OCI-LY7 (cell line): ENCODE results near the gene CDC25B. TPM values are rescaled to one million over a fixed set of nuclear protein-coding genes. Genes with fewer than 3 reads are reported as not detected.

Source experiments
- BruUV-seq: library from RNA; stranded (reverse); fragments of 400-500 nt; replicated peaks from 2 replicates; lab custom pipeline; 2021; lab: Mats Ljungman, UMichigan
- CTCF ChIA-PET: fragments of 300-600 bp; sonication (Branson Sonifier 250); formaldehyde crosslinking; loops from one replicate; lab custom pipeline; 2022; ENCODE audit warnings: antibody characterized with exemption; ENCODE audit not compliant: unreplicated experiment; lab: Charles Lee
- POLR2A ChIA-PET: fragments of 300-600 bp; sonication (Branson Sonifier 250); formaldehyde crosslinking; loops from one replicate; lab custom pipeline; 2022; ENCODE audit warnings: antibody characterized with exemption; lab: Charles Lee
- DNase-seq: peaks from one replicate; pipeline ENCODE4 v3.0.0-alpha.2; 2015; ENCODE audit warnings: low spot score
- H2AFZ ChIP-seq: fragments of 200-600 bp; sonication (generic), shearing (Covaris generic); 2 replicates; pipeline ENCODE4 v1.6.1; 2014; ENCODE audit warnings: mild to moderate bottlenecking, antibody characterized with exemption, low read length, moderate library complexity
- H3K27ac ChIP-seq: fragments of 200-600 bp; sonication (generic); 2 replicates; pipeline ENCODE4 v1.5.1; 2014; ENCODE audit warnings: mixed run types, low read depth, mild to moderate bottlenecking, moderate library complexity, low read length, inconsistent platforms; ENCODE audit not compliant: poor library complexity, severe bottlenecking
- H3K36me3 ChIP-seq: fragments of 200-600 bp; sonication (generic); 2 replicates; pipeline ENCODE4 v1.6.1; 2014; ENCODE audit warnings: mild to moderate bottlenecking, antibody characterized with exemption, low read length, moderate library complexity, mixed read lengths; ENCODE audit not compliant: insufficient read depth
- H3K4me1 ChIP-seq: fragments of 200-600 bp; sonication (generic); 2 replicates; pipeline ENCODE4 v1.5.1; 2014; ENCODE audit warnings: mild to moderate bottlenecking, low read length; ENCODE audit not compliant: insufficient read depth, poor library complexity, severe bottlenecking
- H3K4me2 ChIP-seq: fragments of 200-600 bp; sonication (generic); 2 replicates; pipeline ENCODE4 v1.6.1; 2014; ENCODE audit warnings: mild to moderate bottlenecking, low read length
- H3K4me3 ChIP-seq: fragments of 200-600 bp; sonication (generic); 2 replicates; pipeline ENCODE4 v1.5.1; 2014; ENCODE audit warnings: mild to moderate bottlenecking, low read depth, low read length; ENCODE audit not compliant: poor library complexity, severe bottlenecking
- H3K79me2 ChIP-seq: fragments of 200-600 bp; sonication (generic); 2 replicates; pipeline ENCODE4 v1.6.1; 2016; ENCODE audit warnings: low read depth, mild to moderate bottlenecking, low read length, moderate library complexity, mixed read lengths; ENCODE audit not compliant: insufficient read depth
- H3K9me2 ChIP-seq: fragments of 200-600 bp; sonication (generic); 2 replicates; pipeline ENCODE4 v1.6.1; 2016; ENCODE audit warnings: mild to moderate bottlenecking, low read length, mixed read lengths; ENCODE audit not compliant: insufficient read depth
- H3K9me3 ChIP-seq: fragments of 200-600 bp; sonication (generic); 2 replicates; pipeline ENCODE4 v1.6.1; 2014; ENCODE audit warnings: mild to moderate bottlenecking, mixed run types, low read length, mixed read lengths
- H4K20me1 ChIP-seq: fragments of 200-600 bp; sonication (generic); 2 replicates; pipeline ENCODE4 v1.6.1; 2014; ENCODE audit warnings: mild to moderate bottlenecking, antibody characterized with exemption, low read length, moderate library complexity, mixed read lengths; ENCODE audit not compliant: insufficient read depth
- CTCF ChIP-seq: fragments of 200-600 bp; sonication (generic); conservative IDR thresholded peaks from 2 replicates; pipeline ENCODE4 v1.5.1; 2014; ENCODE audit warnings: mild to moderate bottlenecking, antibody characterized with exemption, low read length, moderate library complexity, mixed read lengths
- EZH2phosphoT487 ChIP-seq: fragments of 200-600 bp; sonication (generic); IDR thresholded peaks from 2 replicates; pipeline ENCODE4 v1.6.1; 2018; ENCODE audit warnings: low read depth, borderline replicate concordance, mild to moderate bottlenecking, mixed run types, antibody characterized with exemption, low read length, moderate library complexity, mixed read lengths
- intact Hi-C: fragments of 100-400 bp; cut with micrococcal nuclease; formaldehyde crosslinking; loops from one replicate; pipeline ENCODE4 v1.10.0; 2022; ENCODE audit not compliant: unreplicated experiment
- total RNA-seq, 2 experiments: library from RNA; depleted of rRNA in 1 of 2; stranded (reverse); fragments of >200 nt in 1 of 2; shearing (Covaris generic) in 1 of 2; gene quantifications; 2 replicates each; pipeline ENCODE4 v1.2.3, GENCODE V29; 2014 to 2022

CDC25B gene
- total RNA-seq, 2 experiments from 2014 or later: 89.2 to 119 TPM

GRCh38 chr20:3781153-3781910 is 14.8 kb upstream of the CDC25B start, which contains the start of gene SPEF1:
Gene SPEF1 (minus strand): TSS chr20:3781448. CDS start chr20:3781287, 161 bp downstream.
- H4K20me1 ChIP-seq: no peaks in the 10 kb centered on the region; the same call in 1 of the 2 replicates
- peak within 1 kb of the TSS; percentile 63 for H3K4me3 ChIP-seq
- ChIA-PET POLR2A (interaction anchor here (0.5 to 1.5 kb wide), 2 partner anchors 13 to 115 kb away, joined by 3 to 4 read pairs; partner anchors contain the start of gene ADISSP), CTCF (no interaction called here)
- no TSS peak for BruUV-seq
- H3K27ac ChIP-seq: no peak within 1 kb of the TSS
- TF ChIP-seq CTCF: peak; percentile 68
- no peak for TF ChIP-seq EZH2phosphoT487
- peaks cover 20% of the 10 kb centered on the region for H3K4me1 ChIP-seq
- no peaks in the 10 kb centered on the region for H3K9me3 ChIP-seq
- peak; percentile 82 for DNase-seq
- peak within 1 kb of the TSS; percentile 83 for H3K4me2 ChIP-seq
- H3K36me3 ChIP-seq: no peaks in the 10 kb centered on the region; the same call in 1 of the 2 replicates
- no peak within 1 kb of the TSS for H2AFZ ChIP-seq
- H3K9me2 ChIP-seq: no peaks in the 10 kb centered on the region
- peaks cover 9% of the 10 kb centered on the region; the same call in 1 of the 2 replicates for H3K79me2 ChIP-seq
- intact Hi-C loops: loop anchor here (5.0 kb wide), 1 partner anchor 64 kb away; no protein-coding TSS in a partner anchor

- ChIA-PET CTCF (no interaction called here), POLR2A (interaction anchor here (0.7 kb wide), 1 partner anchor 165 kb away, joined by 3 read pairs; no protein-coding TSS in a partner anchor)
- Histone ChIP-seq H3K36me3 (no peaks in the 10 kb centered on the region; the same call in 1 of the 2 replicates), H3K27ac (no peak overlapping the region), H4K20me1 (no peaks in the 10 kb centered on the region; the same call in 1 of the 2 replicates), H3K4me1 (peaks cover 24% of the 10 kb centered on the region), H3K9me2 (no peaks in the 10 kb centered on the region), H3K4me3 (no peak overlapping the region), H3K9me3 (no peaks in the 10 kb centered on the region), H3K79me2 (peaks cover 15% of the 10 kb centered on the region; the same call in 1 of the 2 replicates), H3K4me2 (no peak overlapping the region), H2AFZ (no peak overlapping the region)
- TF ChIP-seq CTCF (no peak), EZH2phosphoT487 (no peak)
- no TSS peak for BruUV-seq
- intact Hi-C loops: loop anchor here (5.0 kb wide), 1 partner anchor 65 kb away; no protein-coding TSS in a partner anchor
- no peak for DNase-seq
These were observed 13.5 kb upstream of the CDC25B start for GRCh38 chr20:3782597-3782996.
